Osteocyte (in vitro differentiated cells): ENCODE results near the gene ARHGAP10. TPM values are rescaled to one million over a fixed set of nuclear protein-coding genes. Genes with fewer than 3 reads are reported as not detected.

Experiments used
- DNase-seq: peaks from one replicate; pipeline ENCODE4 v3.0.0; 2021; ENCODE audit warnings: mixed read lengths; ENCODE audit not compliant: unreplicated experiment; ENCODE audit errors: extremely low spot score
- H3K27ac Mint-ChIP-seq: one replicate; pipeline ENCODE4 v1.8.0; 2021; ENCODE audit warnings: mild to moderate bottlenecking, mixed read lengths; ENCODE audit not compliant: unreplicated experiment
- H3K27me3 Mint-ChIP-seq: one replicate; pipeline ENCODE4 v1.8.0; 2021; ENCODE audit warnings: mixed read lengths; ENCODE audit not compliant: unreplicated experiment
- H3K36me3 Mint-ChIP-seq: one replicate; pipeline ENCODE4 v1.8.0; 2021; ENCODE audit warnings: mixed read lengths; ENCODE audit not compliant: unreplicated experiment
- H3K4me1 Mint-ChIP-seq: one replicate; pipeline ENCODE4 v1.8.0; 2021; ENCODE audit warnings: mixed read lengths; ENCODE audit not compliant: unreplicated experiment
- H3K4me3 Mint-ChIP-seq: one replicate; pipeline ENCODE4 v1.8.0; 2021; ENCODE audit warnings: mild to moderate bottlenecking, moderate library complexity, mixed read lengths; ENCODE audit not compliant: unreplicated experiment
- H3K9me3 Mint-ChIP-seq: one replicate; pipeline ENCODE4 v1.8.0; 2021; ENCODE audit warnings: mixed read lengths; ENCODE audit not compliant: unreplicated experiment
- CTCF ChIP-seq: fragments of 200-600 bp; sonication (generic); IDR thresholded peaks from 2 replicates; pipeline ENCODE4 v1.5.0; 2021; ENCODE audit warnings: antibody characterized with exemption, mild to moderate bottlenecking, moderate library complexity
- total RNA-seq: library from RNA; stranded (reverse); gene quantifications from 2 replicates; pipeline ENCODE4 v1.2.1, GENCODE V29; 2021

Gene ARHGAP10
- total RNA-seq, 1 donor from 2014 or later: 121 TPM

GRCh38 chr4:148074462-148074861 is 342.6 kb downstream of the ARHGAP10 start:
- Mint-ChIP-seq H3K27me3 (no peaks in the 10 kb centered on the region), H3K27ac (no peak overlapping the region), H3K4me3 (no peak overlapping the region), H3K36me3 (peaks cover 69% of the 10 kb centered on the region), H3K9me3 (peaks cover 6% of the 10 kb centered on the region), H3K4me1 (peaks cover 5% of the 10 kb centered on the region)
- DNase-seq: no peak
- no peak for TF ChIP-seq CTCF

GRCh38 chr4:148075438-148075837 is 343.6 kb downstream of the ARHGAP10 start:
- Mint-ChIP-seq H3K27ac (no peak overlapping the region), H3K27me3 (no peaks in the 10 kb centered on the region), H3K9me3 (peaks cover 6% of the 10 kb centered on the region), H3K4me3 (no peak overlapping the region), H3K4me1 (no peaks in the 10 kb centered on the region), H3K36me3 (peaks cover 79% of the 10 kb centered on the region)
- no peak for TF ChIP-seq CTCF
- no peak for DNase-seq

DNA sequence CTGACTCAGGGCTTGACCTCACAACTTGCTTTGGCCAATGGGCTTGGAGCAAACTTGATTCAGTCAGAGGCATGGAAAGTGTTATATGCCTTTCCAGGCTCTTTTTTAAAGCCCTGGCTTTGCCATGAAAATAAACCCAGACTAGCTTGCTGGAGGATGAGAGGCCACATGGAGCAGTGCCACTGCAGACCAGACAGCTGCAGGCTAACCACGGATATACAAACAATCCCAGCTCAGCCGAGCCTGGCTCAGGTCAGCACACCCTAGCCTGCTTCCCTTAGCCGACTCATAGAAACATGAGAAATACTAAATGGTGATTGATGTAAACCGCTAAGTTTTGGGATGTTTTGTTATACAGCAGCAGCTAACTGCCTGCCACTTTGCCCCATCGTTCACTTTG is 345.1 kb downstream of the ARHGAP10 start:
- DNase-seq: no peak
- no peak overlapping the region for H3K27ac Mint-ChIP-seq
- no peak overlapping the region for H3K4me3 Mint-ChIP-seq
- H3K36me3 Mint-ChIP-seq: peaks cover 86% of the 10 kb centered on the region
- TF ChIP-seq CTCF: no peak
- H3K27me3 Mint-ChIP-seq: no peaks in the 10 kb centered on the region
- H3K4me1 Mint-ChIP-seq: no peaks in the 10 kb centered on the region
- H3K9me3 Mint-ChIP-seq: peaks cover 6% of the 10 kb centered on the region

GRCh38 chr4:148077581-148077980 is 345.7 kb downstream of the ARHGAP10 start:
- H3K9me3 Mint-ChIP-seq: peaks cover 6% of the 10 kb centered on the region
- no peak for DNase-seq
- no peak overlapping the region for H3K4me3 Mint-ChIP-seq
- H3K36me3 Mint-ChIP-seq: peaks cover 86% of the 10 kb centered on the region
- no peak for TF ChIP-seq CTCF
- H3K27ac Mint-ChIP-seq: no peak overlapping the region
- no peaks in the 10 kb centered on the region for H3K4me1 Mint-ChIP-seq
- no peaks in the 10 kb centered on the region for H3K27me3 Mint-ChIP-seq

DNA sequence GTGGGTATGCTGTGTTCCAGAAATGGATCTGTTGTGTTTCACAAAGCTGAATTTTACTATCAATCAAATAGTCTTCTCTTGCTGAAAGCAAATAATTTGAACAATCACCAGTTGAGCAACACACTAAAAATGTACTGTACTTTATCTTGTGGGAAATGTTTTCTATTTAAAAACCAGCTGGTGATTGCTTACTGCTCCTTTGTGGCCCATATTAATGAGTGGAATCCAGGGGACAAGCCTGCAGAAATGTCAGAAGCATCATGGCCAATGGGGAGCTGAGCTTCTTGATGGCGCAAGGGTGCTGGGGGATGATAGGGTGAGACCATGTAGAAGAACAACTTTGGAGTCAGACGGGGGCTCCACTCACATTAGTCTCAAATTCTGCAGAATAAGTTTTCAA is 346.2 kb downstream of the ARHGAP10 start:
- peaks cover 86% of the 10 kb centered on the region for H3K36me3 Mint-ChIP-seq

More for the DNA sequence above, 346.2 kb downstream of the ARHGAP10 start:
- no peak for DNase-seq
- no peak for TF ChIP-seq CTCF
- Mint-ChIP-seq H3K27me3 (no peaks in the 10 kb centered on the region), H3K4me3 (no peak overlapping the region), H3K4me1 (no peaks in the 10 kb centered on the region), H3K9me3 (peaks cover 6% of the 10 kb centered on the region), H3K27ac (no peak overlapping the region)
